ENCODE results near the gene PUM1. TPM values are rescaled to one million over a fixed set of nuclear protein-coding genes. Genes with fewer than 3 reads are reported as not detected.

Gene PUM1
- total and polyA plus RNA-seq, 2 of the 4 experiments (the other 2 are of a cell fraction) = 75.4 to 137 TPM

GRCh38 chr1:30953685-30954084, 111.8 kb downstream of the PUM1 start:
- no peak overlapping the region for H3K27ac ChIP-seq (ENCODE audit: insufficient read depth, low read length)
- H3K18ac ChIP-seq (ENCODE audit: low read depth, low read length) = no peak overlapping the region
- no peak overlapping the region for H2BK20ac ChIP-seq (ENCODE audit: low read depth, low read length)
- H3K4me2 ChIP-seq (ENCODE audit: low read depth, low read length) = no peak overlapping the region
- 97% methylated on average over 7 of the region's 11 CpGs; no CpG with 5 or more reads in 1 of the 2 experiments for WGBS, 2 experiments (ENCODE audit: extremely low coverage in 2 of 2, insufficient read length in 1 of 2)
- no peaks in the 10 kb centered on the region for H3K9me3 ChIP-seq (ENCODE audit: control insufficient read depth, insufficient read depth, low read length)
- dilution Hi-C loops (cut with HindIII; ENCODE audit: low sequenced_read_pairs, unreplicated experiment) = no loop called here
- ATAC-seq (ENCODE audit: low read depth) = no peak
- no peak overlapping the region for H4K5ac ChIP-seq (ENCODE audit: low read depth, low read length)
- in situ Hi-C loops (cut with MboI; ENCODE audit: low sequenced_read_pairs) = no loop called here
- H3K9me1 ChIP-seq (ENCODE audit: insufficient read depth, low read length) = peaks cover 13% of the 10 kb centered on the region
- H4K20me1 ChIP-seq (ENCODE audit: insufficient read depth, low read length) = peaks cover 12% of the 10 kb centered on the region
- H3K14ac ChIP-seq (replicated peaks; ENCODE audit: low read depth, low read length) = no peak overlapping the region
- no peak overlapping the region for H2AFZ ChIP-seq (replicated peaks; ENCODE audit: low read length, poor library complexity)
- no peak overlapping the region for H4K91ac ChIP-seq (ENCODE audit: insufficient read depth, low read depth, low read length)
- intact Hi-C loops (cut with micrococcal nuclease) = loop anchor here (10.0 kb wide), 1 partner anchor 201 kb away; no protein-coding TSS in a partner anchor
- no peak overlapping the region for H2AK5ac ChIP-seq (ENCODE audit: low read depth, low read length)
- H2AK9ac ChIP-seq (replicated peaks; ENCODE audit: low read depth, low read length, poor library complexity) = no peak overlapping the region
- H3K9ac ChIP-seq (ENCODE audit: low read depth, low read length) = no peak overlapping the region
- peaks cover 50 to 65% of the 10 kb centered on the region in 2 experiments for H3K79me1 ChIP-seq (ENCODE audit: low read depth in 1 of 2, low read length in 2 of 2)
- no peak overlapping the region for H3K23ac ChIP-seq (ENCODE audit: low read depth, low read length)
- H3K4me1 ChIP-seq (ENCODE audit: control insufficient read depth, insufficient read depth, low read length) = peaks cover 7% of the 10 kb centered on the region
- H2BK5ac ChIP-seq (ENCODE audit: low read depth, low read length, poor library complexity, severe bottlenecking) = no peak overlapping the region
- H3K4me3 ChIP-seq (ENCODE audit: insufficient read depth, low read depth, low read length) = no peak overlapping the region
- no peak overlapping the region for H4K8ac ChIP-seq (ENCODE audit: low read depth in 2 of 2, low read length in 2 of 2)
- no TSS peak for BruUV-seq (replicated peaks)
- TF ChIP-seq RAD21 (IDR thresholded peaks at IDR 0.05; ENCODE audit: low read length) (no peak), MAFK (IDR thresholded peaks at IDR 0.05; ENCODE audit: low read depth, low read length) (no peak), CHD1 (IDR thresholded peaks at IDR 0.05; ENCODE audit: low read depth, low read length) (no peak), USF2 (IDR thresholded peaks at IDR 0.05; ENCODE audit: low read depth, low read length) (no peak), CEBPB (IDR thresholded peaks at IDR 0.05; ENCODE audit: low read depth, low read length) (no peak), SMC3 (IDR thresholded peaks at IDR 0.05; ENCODE audit: low read depth, low read length) (no peak), MXI1 (IDR thresholded peaks at IDR 0.05; ENCODE audit: borderline replicate concordance, low read depth, low read length) (no peak), BHLHE40 (IDR thresholded peaks at IDR 0.05; ENCODE audit: low read depth, low read length) (no peak), POLR2A (IDR thresholded peaks at IDR 0.05; ENCODE audit: low read depth, low read length) (no peak), NFE2L2 (IDR thresholded peaks at IDR 0.05; ENCODE audit: low read depth, low read length) (no peak), RFX5 (IDR thresholded peaks at IDR 0.05; ENCODE audit: low read depth, low read length) (no peak), FOS (IDR thresholded peaks at IDR 0.05; ENCODE audit: low read depth, low read length) (no peak), CTCF (conservative IDR thresholded peaks at IDR 0.05; ENCODE audit: low read depth, low read length) (no peak), RCOR1 (IDR thresholded peaks at IDR 0.05; ENCODE audit: insufficient replicate concordance, low read length) (no peak)
- no peak for DNase-seq
- H3K4ac ChIP-seq (ENCODE audit: low read depth, low read length) = no peak overlapping the region
- no peak overlapping the region for H3K56ac ChIP-seq (ENCODE audit: extremely low read depth, insufficient read depth, low read length)
- ChIA-PET POLR2A (ENCODE audit: unreplicated experiment) (no interaction called here), CTCF (no interaction called here)
- H3K36me3 ChIP-seq (ENCODE audit: control insufficient read depth, insufficient read depth, low read length) = peaks cover 39% of the 10 kb centered on the region
- no peak overlapping the region for H2BK15ac ChIP-seq (ENCODE audit: low read depth, low read length)
- no peak overlapping the region for H2BK120ac ChIP-seq (ENCODE audit: low read depth, low read length)
- no peaks in the 10 kb centered on the region for H3K27me3 ChIP-seq (ENCODE audit: control insufficient read depth, insufficient read depth, low read length)

Measured in IMR-90 (cell line).